HL-60 (cell line): Measurements from ENCODE around the gene NCOA5.

Source experiments
- DNase-seq, 2 experiments: peaks; one replicate each; pipeline ENCODE4 v3.0.0-alpha.2; 2010 to 2020; ENCODE audit warnings: low read depth in 1 of 2, low spot score in 1 of 2
- H3K27ac ChIP-seq: fragments of 250-450 bp; sonication (Bioruptor Pico); replicated peaks from 2 replicates; pipeline ENCODE4 v1.5.1; 2020; ENCODE audit warnings: mild to moderate bottlenecking, moderate library complexity
- H3K27me3 ChIP-seq: fragments of 250-450 bp; sonication (Bioruptor Pico); 2 replicates; pipeline ENCODE4 v1.5.1; 2021; ENCODE audit warnings: mild to moderate bottlenecking, moderate library complexity; ENCODE audit not compliant: insufficient read depth, poor library complexity, severe bottlenecking
- H3K4me3 ChIP-seq: replicated peaks from 2 replicates; pipeline ENCODE4 v1.5.1; 2011; ENCODE audit warnings: mild to moderate bottlenecking, control low read depth, low read length; ENCODE audit not compliant: insufficient read depth
- CTCF ChIP-seq: IDR thresholded peaks from one replicate; pipeline ENCODE4 v1.5.1; 2011; ENCODE audit warnings: low read length, control low read depth, inconsistent platforms; ENCODE audit not compliant: insufficient read depth
- GABPA ChIP-seq: IDR thresholded peaks from 2 replicates; pipeline ENCODE4 v1.6.1; 2012; ENCODE audit warnings: low read depth
- POLR2AphosphoS5 ChIP-seq: IDR thresholded peaks from 2 replicates; pipeline ENCODE4 v1.6.1; 2012; ENCODE audit warnings: low read depth
- SPI1 ChIP-seq: IDR thresholded peaks from 2 replicates; pipeline ENCODE4 v1.6.1; 2012; ENCODE audit warnings: low read depth, mild to moderate bottlenecking, borderline replicate concordance
- TF ChIP-seq, protein P1 (sequence below): IDR thresholded peaks from 2 replicates; pipeline ENCODE4 v1.6.1; 2012; ENCODE audit warnings: low read depth; ENCODE audit not compliant: insufficient replicate concordance

The NCOA5 gene

DNA sequence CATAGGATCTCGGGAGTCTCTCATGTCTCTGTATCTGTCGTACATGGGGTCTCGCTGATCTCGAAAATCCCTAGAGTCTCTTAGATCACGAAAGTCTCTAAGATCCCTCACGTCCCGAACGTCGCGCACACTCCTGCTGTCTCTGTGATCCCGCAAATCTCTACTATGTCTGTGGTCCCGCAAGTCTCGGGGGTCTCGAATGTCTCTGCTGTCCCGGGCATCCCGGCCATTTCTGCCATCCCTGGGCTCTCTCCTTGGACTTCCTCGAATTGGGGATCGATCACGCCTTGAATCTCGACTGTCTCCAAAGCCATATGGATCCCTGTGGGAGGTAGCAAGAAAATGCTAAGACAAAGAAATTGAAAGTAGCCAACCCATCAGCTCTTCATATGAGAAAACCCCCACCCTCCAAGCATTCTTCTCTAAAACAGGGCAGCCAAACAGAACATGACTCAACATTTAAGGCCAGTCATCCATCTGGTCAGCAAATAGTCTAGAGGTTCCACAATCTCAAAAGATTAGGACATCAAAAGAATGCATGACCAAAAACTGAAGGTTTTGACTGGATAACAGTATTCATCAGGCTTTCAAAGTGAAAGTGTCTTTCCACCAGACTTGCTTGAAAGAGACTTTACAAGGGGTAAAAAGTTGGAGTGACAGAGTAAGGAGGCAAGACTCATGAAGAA is 19.4 kb downstream of the NCOA5 start:
- Histone ChIP-seq H3K4me3 (no peak overlapping the region), H3K27me3 (no peaks in the 10 kb centered on the region), H3K27ac (no peak overlapping the region)
- TF ChIP-seq GABPA, result no peak
- TF ChIP-seq POLR2AphosphoS5, result no peak
- TF ChIP-seq CTCF, result no peak
- TF ChIP-seq SPI1, result no peak
- TF ChIP-seq, protein P1, sequence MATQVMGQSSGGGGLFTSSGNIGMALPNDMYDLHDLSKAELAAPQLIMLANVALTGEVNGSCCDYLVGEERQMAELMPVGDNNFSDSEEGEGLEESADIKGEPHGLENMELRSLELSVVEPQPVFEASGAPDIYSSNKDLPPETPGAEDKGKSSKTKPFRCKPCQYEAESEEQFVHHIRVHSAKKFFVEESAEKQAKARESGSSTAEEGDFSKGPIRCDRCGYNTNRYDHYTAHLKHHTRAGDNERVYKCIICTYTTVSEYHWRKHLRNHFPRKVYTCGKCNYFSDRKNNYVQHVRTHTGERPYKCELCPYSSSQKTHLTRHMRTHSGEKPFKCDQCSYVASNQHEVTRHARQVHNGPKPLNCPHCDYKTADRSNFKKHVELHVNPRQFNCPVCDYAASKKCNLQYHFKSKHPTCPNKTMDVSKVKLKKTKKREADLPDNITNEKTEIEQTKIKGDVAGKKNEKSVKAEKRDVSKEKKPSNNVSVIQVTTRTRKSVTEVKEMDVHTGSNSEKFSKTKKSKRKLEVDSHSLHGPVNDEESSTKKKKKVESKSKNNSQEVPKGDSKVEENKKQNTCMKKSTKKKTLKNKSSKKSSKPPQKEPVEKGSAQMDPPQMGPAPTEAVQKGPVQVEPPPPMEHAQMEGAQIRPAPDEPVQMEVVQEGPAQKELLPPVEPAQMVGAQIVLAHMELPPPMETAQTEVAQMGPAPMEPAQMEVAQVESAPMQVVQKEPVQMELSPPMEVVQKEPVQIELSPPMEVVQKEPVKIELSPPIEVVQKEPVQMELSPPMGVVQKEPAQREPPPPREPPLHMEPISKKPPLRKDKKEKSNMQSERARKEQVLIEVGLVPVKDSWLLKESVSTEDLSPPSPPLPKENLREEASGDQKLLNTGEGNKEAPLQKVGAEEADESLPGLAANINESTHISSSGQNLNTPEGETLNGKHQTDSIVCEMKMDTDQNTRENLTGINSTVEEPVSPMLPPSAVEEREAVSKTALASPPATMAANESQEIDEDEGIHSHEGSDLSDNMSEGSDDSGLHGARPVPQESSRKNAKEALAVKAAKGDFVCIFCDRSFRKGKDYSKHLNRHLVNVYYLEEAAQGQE, result no peak
- no peak for DNase-seq

DNA sequence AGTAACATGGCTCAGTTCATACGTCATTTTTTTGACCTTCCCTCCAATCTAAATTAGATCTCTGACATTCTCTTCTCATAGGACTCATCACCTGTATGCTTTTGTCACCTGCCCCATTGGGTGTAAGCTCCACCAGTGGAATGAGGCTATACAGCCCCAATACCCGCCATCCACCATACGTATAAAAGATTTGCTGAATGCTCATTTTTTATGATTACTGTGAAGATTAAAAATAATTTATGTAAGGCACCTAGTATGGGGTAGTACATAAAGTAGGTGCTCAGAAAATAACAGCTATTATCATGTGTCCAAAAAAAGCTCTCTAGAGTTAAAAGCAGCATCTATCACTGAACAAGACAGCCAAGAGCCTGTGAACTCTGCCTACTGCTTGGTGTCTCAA is 24.1 kb downstream of the NCOA5 start:
- Histone ChIP-seq H3K4me3 (no peak overlapping the region), H3K27me3 (no peaks in the 10 kb centered on the region), H3K27ac (no peak overlapping the region)
- no peak for DNase-seq
- TF ChIP-seq, protein P1, result no peak
- TF ChIP-seq SPI1 (no peak), POLR2AphosphoS5 (no peak)

GRCh38 chr20:46065006-46065405 is 24.8 kb downstream of the NCOA5 start:
- no peaks in the 10 kb centered on the region for H3K27me3 ChIP-seq
- no peak overlapping the region for H3K27ac ChIP-seq
- TF ChIP-seq CTCF (no peak), SPI1 (no peak), POLR2AphosphoS5 (no peak), GABPA (no peak)
- TF ChIP-seq, protein P1, result no peak
- no peak overlapping the region for H3K4me3 ChIP-seq
- no peak for DNase-seq
